HG03097 (cell line): ENCODE measurements around the gene UCK2.
A peak's percentile ranks its signal among the peaks of the same experiment; 100 is the strongest.

ENCODE experiments used
- ATAC-seq: cut with Tn5 transposase; IDR thresholded peaks from one replicate; pipeline ENCODE4 v1.9.1; 2021; ENCODE audit not compliant: unreplicated experiment, low FRiP score

UCK2 gene

GRCh38 chr1:165928075-165928731 is 100.8 kb downstream of the UCK2 start:
- peak; percentile 50 for ATAC-seq

GRCh38 chr1:165930961-165931360 is 103.5 kb downstream of the UCK2 start:
- no peak for ATAC-seq

DNA sequence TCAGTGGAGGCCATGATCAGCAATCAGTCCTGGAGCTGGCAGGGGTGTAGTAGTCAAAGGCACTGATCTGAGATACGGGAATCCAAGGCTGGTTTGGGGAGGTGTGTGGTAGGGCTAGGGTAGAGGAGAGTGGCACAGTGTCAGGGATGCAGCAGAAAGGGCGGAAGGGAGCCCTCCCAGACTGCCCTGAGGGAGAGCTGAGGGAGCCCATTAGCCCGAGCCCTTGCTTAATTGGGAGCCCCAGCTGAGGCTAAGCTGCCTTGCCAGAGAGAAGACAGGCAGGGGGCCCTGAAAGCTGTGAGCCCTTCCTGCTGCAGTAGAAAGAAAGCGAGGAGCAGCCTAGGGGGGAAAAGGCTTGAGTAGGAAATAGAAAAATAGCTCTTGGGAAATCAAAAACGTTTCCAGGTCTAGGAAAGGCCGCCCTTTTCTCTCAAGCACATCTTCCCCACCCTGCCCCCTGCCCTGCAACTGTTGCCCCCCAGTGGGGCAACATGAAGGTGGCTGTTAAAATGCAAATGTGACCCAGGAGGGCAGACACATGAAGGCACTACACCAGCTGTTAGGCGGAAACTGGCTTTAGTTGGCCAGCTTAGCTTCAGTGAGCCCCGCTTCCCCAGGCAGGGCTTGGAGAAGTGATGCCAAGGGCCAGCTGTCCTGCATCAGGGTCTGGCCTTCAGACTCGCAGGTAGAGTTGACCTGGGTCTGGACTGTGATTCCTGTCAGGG is 106.2 kb downstream of the UCK2 start:
- ATAC-seq, result no peak

GRCh38 chr1:165936542-165936941 is 109.1 kb downstream of the UCK2 start:
- no peak for ATAC-seq

DNA sequence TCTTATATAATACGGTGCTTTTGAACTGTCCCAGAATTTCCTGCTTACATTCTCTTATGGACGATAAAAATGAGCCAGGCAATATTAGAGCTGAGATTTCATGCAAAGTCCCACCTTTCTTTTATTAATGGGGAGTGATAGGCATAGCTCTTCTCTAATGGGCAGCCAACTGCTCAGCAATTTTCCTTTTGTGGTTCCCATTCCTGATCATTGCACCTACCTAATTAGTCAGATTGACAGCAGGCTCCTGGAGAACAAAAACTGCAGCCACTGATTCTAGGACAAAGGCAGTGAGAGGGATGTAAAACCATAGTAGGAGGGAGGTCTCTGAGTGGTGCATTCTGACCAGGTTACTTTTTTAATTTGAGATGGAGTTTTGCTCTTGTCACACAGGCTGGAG is 110.4 kb downstream of the UCK2 start:
- ATAC-seq, result no peak

GRCh38 chr1:165938844-165939243 is 111.4 kb downstream of the UCK2 start:
- ATAC-seq, result no peak

DNA sequence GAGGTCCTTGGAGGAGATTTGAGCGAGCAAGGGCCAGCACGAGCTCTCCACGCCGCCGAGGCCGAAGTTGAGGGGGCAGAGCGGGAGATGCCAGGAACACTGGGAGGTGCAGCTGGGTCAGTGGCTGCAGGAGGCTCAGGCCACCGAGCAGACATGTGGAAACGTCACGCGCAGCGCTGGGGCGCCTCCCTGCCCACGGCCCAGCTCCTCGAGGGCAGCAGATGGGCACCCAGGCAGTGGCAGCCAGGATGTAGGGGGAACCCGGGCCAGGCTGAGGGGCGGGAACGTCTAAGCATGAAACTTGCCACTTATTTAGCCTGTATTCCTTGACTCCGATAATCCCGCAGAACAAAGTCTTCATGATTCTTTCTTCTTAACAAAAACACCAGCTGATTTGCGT is 114.1 kb downstream of the UCK2 start:
- no peak for ATAC-seq

- ATAC-seq, result no peak
Measured at GRCh38 chr1:165942062-165942461, 114.6 kb downstream of the UCK2 start.

- ATAC-seq, result no peak
Measured at GRCh38 chr1:165942927-165943597, 115.6 kb downstream of the UCK2 start.

DNA sequence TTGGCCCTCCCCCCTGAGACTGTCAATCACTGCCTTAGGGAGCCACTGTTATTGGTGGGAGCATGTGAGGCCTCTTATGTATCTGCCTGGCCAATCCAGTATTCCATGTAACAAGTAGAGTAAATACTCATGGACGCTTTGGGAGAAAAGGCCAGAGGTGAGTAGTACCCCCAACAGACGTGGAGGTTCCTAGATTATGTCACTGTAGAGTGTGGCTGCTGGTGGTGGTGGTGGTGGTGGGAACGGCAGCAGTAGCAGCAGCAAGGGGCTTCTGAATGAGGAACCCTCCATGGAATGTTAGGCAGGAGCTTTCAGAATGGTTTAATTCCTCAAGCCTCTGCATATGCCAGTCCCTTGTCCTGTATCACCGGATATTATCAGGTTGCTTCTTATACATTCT is 118.5 kb downstream of the UCK2 start:
- ATAC-seq, result no peak

DNA sequence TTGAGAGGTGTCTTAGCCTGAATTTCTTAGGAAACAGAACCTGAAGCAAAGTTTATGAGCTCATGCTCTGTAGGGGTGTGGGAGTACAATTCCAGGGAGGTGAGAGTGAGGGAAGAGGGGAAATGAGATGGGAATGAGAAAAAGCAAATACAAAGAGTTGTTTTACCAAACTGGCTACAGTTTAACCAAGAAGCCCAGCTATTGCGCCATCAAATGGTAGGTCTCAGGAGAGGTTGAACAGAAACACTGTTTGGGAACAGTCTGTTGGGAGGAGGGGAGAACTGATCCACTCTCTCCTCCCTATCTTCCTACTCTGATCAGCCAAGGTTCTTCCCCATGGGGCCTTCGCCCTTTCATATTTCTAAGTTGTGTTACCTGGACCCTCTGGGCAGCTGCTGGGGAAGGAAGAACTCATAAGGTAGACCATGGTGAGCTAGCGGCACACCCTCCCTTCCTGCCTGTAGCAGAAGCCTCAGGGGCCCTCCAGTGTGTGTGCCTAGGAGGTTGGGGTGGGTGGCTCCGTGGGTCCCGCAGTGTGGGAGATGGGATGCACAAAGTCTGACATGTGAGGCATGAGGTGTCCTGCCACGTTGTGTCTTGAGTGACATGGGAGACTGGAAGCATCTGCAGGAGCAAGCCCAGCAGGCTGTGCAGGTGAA is 120.5 kb downstream of the UCK2 start:
- ATAC-seq, result no peak

GRCh38 chr1:165949335-165950130 is 122.1 kb downstream of the UCK2 start:
- no peak for ATAC-seq

GRCh38 chr1:165954940-165955339 is 127.5 kb downstream of the UCK2 start:
- ATAC-seq, result no peak

GRCh38 chr1:165958306-165958705 is 130.9 kb downstream of the UCK2 start:
- no peak for ATAC-seq

- ATAC-seq, result no peak
Measured at GRCh38 chr1:165960136-165960535, 132.7 kb downstream of the UCK2 start.

GRCh38 chr1:165960881-165961280 is 133.5 kb downstream of the UCK2 start:
- ATAC-seq, result no peak
